Naive B cell (primary cell): ENCODE results near the gene FSCN2. TPM values are rescaled to one million over a fixed set of nuclear protein-coding genes. Genes with fewer than 3 reads are reported as not detected.
A peak's percentile ranks its signal among the peaks of the same experiment; 100 is the strongest.

ENCODE experiments used
- ATAC-seq, 2 donors: fragments of 150-1000 bp; cut with Tn5 transposase; 2 replicates each; pipeline ENCODE4 v1.10.0; 2021; ENCODE audit warnings: low read depth in 2 of 2, mild to moderate bottlenecking in 2 of 2, moderate library complexity in 2 of 2
- DNase-seq: peaks from one replicate; pipeline ENCODE4 v3.0.0; 2022
- H3K27ac Mint-ChIP-seq, 6 donors: one replicate each; pipeline ENCODE4 v1.8.0; 2020 to 2022; ENCODE audit warnings: mild to moderate bottlenecking in 6 of 6, mixed read lengths in 6 of 6, moderate library complexity in 5 of 6, inconsistent platforms in 2 of 6
- H3K27me3 Mint-ChIP-seq, 3 donors: one replicate each; pipeline ENCODE4 v1.8.0; 2021 to 2022; ENCODE audit warnings: mixed read lengths in 3 of 3, mild to moderate bottlenecking in 1 of 3
- H3K36me3 Mint-ChIP-seq, 2 donors: one replicate each; pipeline ENCODE4 v1.8.0; 2020 to 2022; ENCODE audit warnings: mixed read lengths in 2 of 2, inconsistent platforms in 1 of 2, mild to moderate bottlenecking in 1 of 2
- H3K4me1 Mint-ChIP-seq, 3 donors: one replicate each; pipeline ENCODE4 v1.8.0; 2020 to 2022; ENCODE audit warnings: mixed read lengths in 3 of 3, inconsistent platforms in 1 of 3, mild to moderate bottlenecking in 1 of 3, moderate library complexity in 1 of 3
- H3K4me3 Mint-ChIP-seq, 8 donors: one replicate each; pipeline ENCODE4 v1.8.0; 2020 to 2022; ENCODE audit warnings: mild to moderate bottlenecking in 8 of 8, mixed read lengths in 8 of 8, moderate library complexity in 8 of 8, inconsistent platforms in 2 of 8
- H3K9me3 Mint-ChIP-seq, 7 donors: one replicate each; pipeline ENCODE4 v1.8.0; 2020 to 2022; ENCODE audit warnings: mixed read lengths in 7 of 7, mild to moderate bottlenecking in 5 of 7, inconsistent platforms in 2 of 7, moderate library complexity in 1 of 7
- polyA plus RNA-seq, 6 donors: library from polyadenylated mRNA; unstranded; fragments of 300-500 nt; fragmentation: Illumina TruSeq; gene quantifications; one replicate each; pipeline ENCODE4 v1.2.3, GENCODE V29; 2021; ENCODE audit warnings: low read depth in 6 of 6

FSCN2 gene
- polyA plus RNA-seq, 6 donors from 2014 or later, result 0.17 to 0.59 (median 0.39) TPM; not detected in 1

DNA sequence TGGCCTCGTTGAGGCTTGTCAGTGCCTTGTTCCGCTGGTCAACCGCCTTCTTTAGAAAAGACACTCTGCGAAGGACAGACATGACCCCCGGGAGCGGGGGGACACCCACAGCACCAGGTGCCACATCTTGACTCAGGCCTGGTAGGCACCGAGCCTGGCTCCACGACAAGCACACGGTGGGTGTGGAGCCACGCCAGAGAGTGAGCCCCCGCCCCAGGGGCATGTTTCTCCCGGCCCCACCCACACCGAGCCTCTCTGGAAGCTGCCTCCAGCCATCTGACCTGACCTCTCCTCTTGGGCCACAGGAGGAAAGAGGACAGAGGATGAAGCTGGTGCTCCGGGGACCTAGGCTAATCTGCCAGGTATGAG is 19.4 kb downstream of the FSCN2 start:
- DNase-seq, result no peak
- no peak for ATAC-seq
- no peaks in the 10 kb centered on the region for H3K9me3 Mint-ChIP-seq
- H3K27ac Mint-ChIP-seq, result peak overlapping the region in 1 of 6 donors; percentile 43
- peaks cover 15 to 28% (median 20%) of the 10 kb centered on the region in 3 donors for H3K4me1 Mint-ChIP-seq
- no peak overlapping the region for H3K4me3 Mint-ChIP-seq
- H3K27me3 Mint-ChIP-seq, result no peaks in the 10 kb centered on the region
- no peaks in the 10 kb centered on the region for H3K36me3 Mint-ChIP-seq

DNA sequence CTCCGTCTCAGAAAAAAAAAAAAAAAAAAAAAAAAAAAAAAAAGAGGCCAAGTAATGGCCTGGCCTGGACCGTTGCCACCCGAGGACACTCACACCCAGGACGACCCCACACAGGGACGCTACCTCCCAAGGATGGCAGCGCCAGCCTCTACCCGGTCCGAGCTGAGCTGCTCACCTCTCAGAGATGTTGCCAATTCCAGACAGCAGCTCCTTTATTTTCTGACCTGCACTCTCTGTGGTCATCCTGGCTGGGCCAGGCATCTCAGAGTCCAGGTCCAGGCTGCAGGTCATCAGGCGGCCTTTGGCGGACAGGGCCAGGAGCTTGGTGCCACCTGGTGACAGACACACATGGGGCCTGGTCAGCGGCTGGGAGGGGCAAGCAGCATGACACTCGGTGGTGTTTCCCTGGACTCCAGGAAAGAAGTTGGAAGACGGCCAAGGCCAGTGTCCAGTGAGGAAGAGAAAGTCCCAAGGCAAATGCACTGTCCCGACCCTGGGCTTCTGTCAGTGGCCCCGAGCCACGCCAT is 20.9 kb downstream of the FSCN2 start:
- ATAC-seq (no peak), DNase-seq (no peak)
- peaks cover 27 to 41% (median 31%) of the 10 kb centered on the region in 3 donors for H3K4me1 Mint-ChIP-seq
- no peaks in the 10 kb centered on the region for H3K36me3 Mint-ChIP-seq
- peak overlapping the region in 1 of 6 donors; percentile 69 for H3K27ac Mint-ChIP-seq
- H3K4me3 Mint-ChIP-seq, result peak overlapping the region in 6 of 8 donors; percentile 13 to 85 (median 40)
- no peaks in the 10 kb centered on the region for H3K9me3 Mint-ChIP-seq
- no peaks in the 10 kb centered on the region for H3K27me3 Mint-ChIP-seq

DNA sequence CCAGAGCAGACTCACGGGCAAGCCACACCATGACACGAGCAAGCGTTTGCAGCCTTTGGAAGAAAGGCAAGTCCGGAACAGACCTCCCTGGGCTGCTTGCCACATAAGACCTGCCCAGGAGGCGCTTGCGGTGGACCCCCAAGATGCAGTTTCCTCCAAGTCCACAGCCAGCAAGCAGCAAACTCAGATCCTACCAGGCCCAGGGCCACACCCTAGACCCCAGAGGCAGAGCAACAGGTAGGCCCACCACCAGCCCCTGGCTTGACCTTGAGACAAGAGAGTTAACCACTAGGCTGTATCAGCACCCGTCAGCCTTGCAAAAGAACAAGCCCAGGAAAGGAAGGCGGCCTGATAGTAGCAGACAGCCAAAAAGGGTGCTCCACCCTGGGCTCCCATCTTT is 21.6 kb downstream of the FSCN2 start:
- DNase-seq (no peak), ATAC-seq (no peak)
- no peaks in the 10 kb centered on the region for H3K9me3 Mint-ChIP-seq
- peak overlapping the region in 2 of 6 donors; percentile 49 to 59 for H3K27ac Mint-ChIP-seq
- H3K36me3 Mint-ChIP-seq, result no peaks in the 10 kb centered on the region
- H3K27me3 Mint-ChIP-seq, result no peaks in the 10 kb centered on the region
- H3K4me3 Mint-ChIP-seq, result peak overlapping the region; percentile 51 to 94 (median 82)
- H3K4me1 Mint-ChIP-seq, result peaks cover 31 to 45% (median 36%) of the 10 kb centered on the region in 3 donors

DNA sequence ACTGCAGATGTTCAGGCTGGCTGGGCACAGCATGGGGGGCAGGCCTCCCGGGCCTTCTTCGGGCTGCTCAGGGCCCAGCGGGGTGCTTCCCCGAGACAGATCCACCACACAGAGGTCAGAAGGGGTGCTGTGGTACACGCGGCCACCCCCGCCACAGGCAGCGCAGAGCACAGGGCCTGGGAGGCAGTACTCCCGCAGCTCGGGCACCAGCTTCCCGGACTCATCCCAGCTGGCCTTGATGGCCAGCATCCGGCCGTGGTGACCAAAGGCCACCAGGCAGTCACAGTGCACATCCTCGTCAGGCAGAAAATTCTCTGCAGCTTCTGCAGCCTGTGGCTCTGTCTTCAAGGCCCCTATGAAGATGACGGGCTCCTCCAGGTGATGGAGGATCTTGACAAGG is 22.1 kb downstream of the FSCN2 start:
- Mint-ChIP-seq H3K4me1 (peaks cover 31 to 45% (median 36%) of the 10 kb centered on the region in 3 donors), H3K27ac (peak overlapping the region in 2 of 6 donors; percentile 15 to 47), H3K4me3 (peak overlapping the region; percentile 82 to 94 (median 87)), H3K9me3 (no peaks in the 10 kb centered on the region), H3K27me3 (no peaks in the 10 kb centered on the region), H3K36me3 (no peaks in the 10 kb centered on the region)
- no peak for ATAC-seq
- no peak for DNase-seq

DNA sequence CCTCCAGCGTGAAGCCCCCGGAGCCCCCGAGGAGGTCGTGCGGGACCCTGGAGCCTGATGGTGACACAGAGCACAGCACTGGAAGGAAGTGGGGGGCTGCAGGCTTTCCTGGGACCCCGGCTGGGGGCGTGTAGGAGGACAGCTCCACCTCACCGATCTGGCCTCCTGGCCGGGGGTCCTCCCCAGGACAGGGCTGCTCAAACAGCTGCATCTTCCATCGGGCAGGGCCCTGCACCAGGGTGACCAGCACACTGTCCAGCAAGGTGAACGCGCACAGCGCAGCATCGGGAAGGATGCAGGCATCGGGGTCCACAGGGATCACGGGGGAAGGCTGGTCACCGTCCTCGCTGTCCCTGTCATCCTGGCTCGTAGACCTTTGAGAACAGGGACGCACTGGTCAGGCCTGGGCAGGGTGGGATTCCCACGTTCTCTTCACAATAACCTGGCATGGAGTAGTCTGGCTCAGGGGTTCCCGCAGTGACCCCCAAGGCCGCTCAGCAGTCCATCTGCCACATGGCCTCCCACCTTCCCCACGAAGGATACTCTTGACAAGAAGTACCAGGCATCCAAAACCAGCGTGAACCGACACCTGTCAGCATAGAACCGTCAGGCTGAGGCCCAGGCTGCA is 22.8 kb downstream of the FSCN2 start:
- H3K27ac Mint-ChIP-seq, result peak overlapping the region in 4 of 6 donors; percentile 62 to 82 (median 74)
- no peak for DNase-seq

DNA sequence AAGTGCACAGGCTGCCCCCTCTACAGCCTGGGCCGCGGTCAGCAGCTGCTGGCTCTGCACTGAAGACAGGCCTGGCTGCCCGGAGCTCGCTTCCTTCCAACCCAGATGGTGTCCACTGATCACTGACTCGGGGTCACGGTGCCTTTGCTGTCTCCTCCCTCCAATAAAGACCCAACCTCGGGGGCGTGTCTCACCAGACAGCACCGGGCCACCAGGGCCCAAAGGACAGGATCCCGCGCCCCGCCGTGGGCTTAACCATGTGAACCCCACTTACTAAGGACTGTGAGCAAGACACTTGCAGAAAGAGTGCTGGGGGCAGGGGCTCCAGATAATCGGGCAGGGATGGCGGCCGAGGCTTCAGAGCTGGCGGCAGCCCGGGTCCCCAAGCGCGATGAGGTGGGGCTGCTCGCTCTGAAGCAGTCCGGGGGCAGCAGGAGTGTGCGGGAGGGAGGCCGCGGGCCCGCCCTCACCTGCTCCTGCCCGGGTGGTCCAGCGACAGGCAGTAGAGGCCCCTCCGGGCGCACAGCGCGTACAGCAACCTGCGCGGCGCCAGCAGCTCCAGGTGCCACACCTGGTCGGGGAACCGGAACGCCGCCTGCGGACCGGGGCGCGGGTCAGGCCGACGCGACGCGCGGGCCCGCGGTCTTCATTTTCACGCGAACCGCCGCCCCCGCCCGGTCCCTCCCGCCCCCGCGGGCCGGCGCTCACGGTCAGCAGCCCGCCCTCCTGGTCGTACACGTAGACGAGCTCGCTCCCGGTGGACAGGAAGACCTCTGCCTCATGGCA is 23.5 kb downstream of the FSCN2 start:
- Mint-ChIP-seq H3K9me3 (no peaks in the 10 kb centered on the region), H3K36me3 (no peaks in the 10 kb centered on the region), H3K27ac (peak overlapping the region in 5 of 6 donors; percentile 33 to 82 (median 67)), H3K4me1 (peaks cover 31 to 45% (median 41%) of the 10 kb centered on the region in 3 donors), H3K4me3 (peak overlapping the region; percentile 82 to 97 (median 90)), H3K27me3 (no peaks in the 10 kb centered on the region)
- no peak for DNase-seq
- peak; percentile 3 for ATAC-seq

More for the DNA sequence above, 22.8 kb downstream of the FSCN2 start:
- ATAC-seq, result no peak
- Mint-ChIP-seq H3K4me1 (peaks cover 31 to 45% (median 41%) of the 10 kb centered on the region in 3 donors), H3K27me3 (no peaks in the 10 kb centered on the region), H3K36me3 (no peaks in the 10 kb centered on the region), H3K9me3 (no peaks in the 10 kb centered on the region), H3K4me3 (peak overlapping the region; percentile 82 to 95 (median 88))

DNA sequence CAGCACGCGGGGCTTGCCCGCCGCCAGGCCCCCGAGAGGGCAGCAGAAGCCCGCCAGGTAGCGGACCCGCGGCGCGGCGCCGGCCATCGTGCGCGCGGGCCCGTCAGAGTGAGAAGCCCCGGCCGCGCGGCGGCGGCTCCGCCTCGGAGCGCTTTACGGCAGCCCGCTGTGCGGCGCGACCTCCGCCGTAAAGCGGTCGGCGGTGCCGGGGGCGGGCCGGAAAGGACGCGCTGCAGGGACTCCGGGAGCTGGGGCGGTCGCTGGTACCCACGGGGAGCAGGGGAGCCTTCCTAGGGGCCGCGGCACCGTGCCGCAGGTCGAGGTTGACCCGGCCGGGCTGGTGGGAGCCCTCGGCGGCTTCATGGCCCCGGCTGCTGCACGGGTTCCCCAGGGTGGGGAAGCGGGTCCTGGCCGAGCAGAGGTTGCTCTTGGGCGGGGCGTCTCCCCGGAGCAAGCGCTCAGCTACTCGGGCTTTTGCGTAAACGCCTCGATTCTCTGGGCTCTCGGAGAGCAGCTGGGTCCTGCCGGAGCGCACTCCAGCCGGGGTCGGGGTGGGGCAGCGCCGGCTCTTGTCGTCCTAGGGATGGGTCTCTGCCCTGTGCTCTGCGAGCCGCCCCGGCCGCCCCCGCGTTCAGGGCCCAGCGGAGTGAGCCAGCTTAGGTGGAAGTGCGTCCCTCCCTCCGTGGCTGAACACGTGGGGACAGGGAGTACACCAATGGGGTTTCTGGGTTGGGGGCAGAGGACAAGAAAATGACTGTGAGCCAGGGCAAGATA is 24.3 kb downstream of the FSCN2 start, which contains the start of gene FAAP100:
TSS of gene FAAP100 (minus strand) at position 110 of the 774 bp plus-strand sequence. CDS start at position 87, 23 bp downstream.
- H3K9me3 Mint-ChIP-seq, result no peaks in the 10 kb centered on the region
- DNase-seq (peak; percentile 85), ATAC-seq (peak; percentile 67 to 69)
- H3K27ac Mint-ChIP-seq, result peak within 1 kb of the TSS; percentile 88 to 97 (median 95)
- H3K36me3 Mint-ChIP-seq, result peaks cover 0 to 5% of the 10 kb centered on the region in 2 donors
- H3K4me1 Mint-ChIP-seq, result peaks cover 35 to 45% (median 44%) of the 10 kb centered on the region in 3 donors
- peak within 1 kb of the TSS; percentile 90 to 97 (median 94) for H3K4me3 Mint-ChIP-seq
- no peaks in the 10 kb centered on the region for H3K27me3 Mint-ChIP-seq

DNA sequence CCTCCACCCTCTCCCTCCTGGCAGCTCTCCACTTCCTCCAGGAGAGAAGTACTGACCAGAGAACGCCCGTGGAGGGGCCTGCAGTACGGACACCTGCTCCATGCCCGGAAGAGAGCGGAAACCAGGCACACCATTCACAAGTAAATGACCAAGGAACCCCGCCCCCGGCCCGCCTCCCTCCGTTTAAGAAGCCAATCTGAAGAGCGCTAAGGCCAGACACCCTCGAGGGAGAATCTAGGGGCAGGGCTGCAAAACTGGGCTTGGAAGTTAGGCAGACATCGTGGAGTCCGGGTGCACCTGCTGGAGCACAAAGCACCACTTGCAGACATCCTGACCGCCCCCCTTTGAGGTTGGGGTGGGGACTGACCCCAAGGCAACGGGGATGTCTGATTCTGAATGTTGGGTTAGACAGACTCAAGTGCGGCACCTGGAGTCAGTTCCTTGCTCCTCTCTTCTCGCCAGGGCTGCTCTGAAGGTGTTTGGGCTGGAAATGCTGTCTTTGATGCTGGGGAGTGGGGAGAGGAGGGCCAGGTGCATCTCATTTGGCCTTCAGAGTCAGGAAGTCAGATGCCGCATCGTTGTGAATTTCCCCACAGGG is 24.9 kb downstream of the FSCN2 start:
- Mint-ChIP-seq H3K4me3 (peak overlapping the region; percentile 90 to 97 (median 94)), H3K27me3 (no peaks in the 10 kb centered on the region), H3K4me1 (peaks cover 35 to 48% (median 45%) of the 10 kb centered on the region in 3 donors), H3K27ac (peak overlapping the region; percentile 88 to 97 (median 95)), H3K9me3 (no peaks in the 10 kb centered on the region), H3K36me3 (peaks cover 0 to 7% of the 10 kb centered on the region in 2 donors)
- peak; percentile 78 for DNase-seq
- peak; percentile 68 to 71 for ATAC-seq

DNA sequence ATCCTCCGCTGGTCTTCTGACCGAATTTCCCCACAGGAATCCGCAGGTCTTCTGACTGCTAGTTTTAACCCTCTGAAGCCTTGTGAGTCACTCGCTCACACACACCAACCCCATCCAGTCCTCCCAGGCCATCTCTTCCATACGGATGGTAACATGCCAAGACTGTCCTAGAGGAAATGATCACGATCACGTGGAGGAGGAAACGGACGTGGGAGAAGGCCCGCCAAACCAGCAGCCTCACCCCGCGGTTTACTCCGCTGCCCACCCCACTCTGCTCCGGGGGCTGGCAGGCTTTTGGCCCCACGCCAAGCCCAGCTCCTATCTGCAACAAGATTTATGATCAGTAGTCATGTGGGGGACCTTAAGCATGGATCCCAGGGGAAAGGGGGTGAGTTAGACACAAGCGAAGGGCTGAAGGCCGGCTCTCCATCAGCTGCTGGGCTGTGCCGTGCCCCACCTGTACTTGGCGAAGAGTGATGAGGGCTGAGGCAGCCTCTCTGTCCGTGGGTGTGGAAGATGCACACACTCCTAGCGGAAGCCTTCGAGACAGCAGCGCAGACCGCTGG is 25.5 kb downstream of the FSCN2 start:
- Mint-ChIP-seq H3K36me3 (peaks cover 0 to 7% of the 10 kb centered on the region in 2 donors), H3K4me1 (peaks cover 35 to 48% (median 45%) of the 10 kb centered on the region in 3 donors), H3K4me3 (peak overlapping the region; percentile 90 to 97 (median 94)), H3K27me3 (no peaks in the 10 kb centered on the region), H3K27ac (peak overlapping the region in 5 of 6 donors; percentile 88 to 97 (median 95)), H3K9me3 (no peaks in the 10 kb centered on the region)
- no peak for DNase-seq
- no peak for ATAC-seq

DNA sequence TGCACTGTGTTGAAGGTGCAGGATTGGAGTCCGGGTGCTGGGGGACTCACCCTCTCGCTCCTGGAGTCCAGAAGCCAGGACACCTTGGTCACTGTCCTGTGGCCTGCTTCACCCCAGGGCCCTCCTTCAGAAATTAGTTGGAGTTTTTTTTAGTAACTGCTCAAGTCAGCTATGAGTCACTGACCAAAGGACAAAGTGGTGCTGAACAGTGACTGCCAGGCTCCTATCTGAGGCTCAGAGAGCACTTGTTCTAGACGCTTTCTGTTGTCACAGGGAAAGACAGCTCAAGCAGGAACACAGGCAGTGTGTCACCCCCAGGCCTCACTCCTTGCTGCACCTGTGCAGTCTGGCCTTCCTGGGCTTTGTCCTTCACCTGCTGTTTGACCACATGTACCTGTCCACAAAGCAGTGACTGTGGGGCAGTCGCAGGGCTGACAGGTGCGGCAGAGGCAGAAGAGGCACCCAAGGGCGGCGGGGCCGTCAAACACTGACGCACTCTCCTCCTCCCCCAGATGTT is 28.1 kb downstream of the FSCN2 start:
- no peak for ATAC-seq
- DNase-seq, result no peak
- Mint-ChIP-seq H3K36me3 (peaks cover 0 to 7% of the 10 kb centered on the region in 2 donors), H3K9me3 (no peaks in the 10 kb centered on the region), H3K4me1 (peaks cover 33 to 42% (median 36%) of the 10 kb centered on the region in 3 donors), H3K27me3 (no peaks in the 10 kb centered on the region), H3K4me3 (no peak overlapping the region), H3K27ac (peak overlapping the region in 1 of 6 donors; percentile 65)

DNA sequence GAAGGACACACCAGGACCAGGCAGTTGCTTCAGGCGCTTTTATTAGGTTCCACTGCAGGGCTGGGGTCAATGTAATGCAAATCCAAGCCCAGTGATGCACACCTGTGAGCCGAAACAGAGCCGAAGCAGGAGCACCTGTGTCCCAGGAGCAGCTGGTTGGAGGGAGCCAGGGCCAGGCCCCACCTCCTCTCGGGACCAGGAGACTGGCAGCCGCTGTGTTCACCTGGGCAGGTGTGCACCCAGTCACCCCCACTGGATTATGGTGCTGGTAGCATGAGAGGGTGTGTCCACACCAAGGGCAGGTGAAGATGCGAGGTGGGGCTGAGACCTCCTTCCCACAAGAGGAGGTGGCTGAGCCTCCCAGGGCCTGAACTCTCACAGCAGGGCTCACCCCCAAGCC is 28.7 kb downstream of the FSCN2 start:
- no peaks in the 10 kb centered on the region for H3K27me3 Mint-ChIP-seq
- H3K9me3 Mint-ChIP-seq, result no peaks in the 10 kb centered on the region
- H3K4me1 Mint-ChIP-seq, result peaks cover 35 to 45% (median 37%) of the 10 kb centered on the region in 3 donors
- ATAC-seq (no peak), DNase-seq (no peak)
- peak overlapping the region in 3 of 6 donors; percentile 34 to 65 (median 59) for H3K27ac Mint-ChIP-seq
- H3K4me3 Mint-ChIP-seq, result peak overlapping the region in 1 of 8 donors; percentile 9
- peaks cover 0 to 7% of the 10 kb centered on the region in 2 donors for H3K36me3 Mint-ChIP-seq
